ENCODE data around the gene GNB1.
A peak's percentile ranks its signal among the peaks of the same experiment; 100 is the strongest.

DNA sequence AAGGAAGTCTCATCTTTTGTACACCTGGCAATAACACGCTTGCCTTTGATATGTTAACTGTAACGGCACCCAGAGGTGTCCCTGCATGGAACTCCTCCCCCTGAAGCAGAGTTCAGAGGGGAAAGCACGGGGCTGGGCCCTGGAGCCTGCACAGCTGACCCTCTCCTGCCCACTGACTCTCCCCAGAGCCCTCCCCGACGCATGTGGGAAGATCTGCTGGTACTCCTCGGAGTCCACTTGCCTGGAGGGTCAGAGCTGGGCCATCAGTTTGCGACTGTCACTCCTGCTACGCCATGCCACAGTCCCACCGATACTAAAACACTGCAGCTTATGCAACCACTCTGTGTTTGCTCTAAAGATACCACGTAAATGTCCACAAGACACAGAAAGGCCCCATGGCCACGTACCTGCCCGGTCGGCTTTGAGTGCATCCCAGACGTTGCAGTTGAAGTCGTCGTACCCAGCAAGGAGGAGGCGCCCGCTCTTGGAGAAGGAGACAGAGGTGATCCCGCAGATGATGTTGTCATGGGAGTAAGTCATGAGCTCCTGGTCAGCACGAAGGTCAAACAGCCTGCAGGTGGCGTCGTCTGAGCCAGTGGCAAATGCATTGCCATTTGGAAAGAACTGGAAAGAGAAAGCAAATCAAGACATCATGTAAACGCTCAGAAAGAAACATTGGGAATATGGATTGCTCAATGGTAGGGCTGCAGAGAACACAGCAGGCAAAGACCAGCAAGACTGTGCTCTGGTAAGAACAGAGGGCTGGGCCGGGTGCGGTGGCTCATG lies 102.0 kb downstream of the GNB1 start:
- TF ChIP-seq POLR2A (IDR thresholded peaks at IDR 0.05; ENCODE audit: low read depth, low read length) (no peak), CTCF (conservative IDR thresholded peaks at IDR 0.05; ENCODE audit: low read depth, low read length) (peak; percentile 27), MAZ (IDR thresholded peaks at IDR 0.05; ENCODE audit: borderline replicate concordance, low read depth, low read length) (no peak), CHD1 (IDR thresholded peaks at IDR 0.05; ENCODE audit: low read depth, low read length) (no peak), MAFK (IDR thresholded peaks at IDR 0.05; ENCODE audit: low read depth, low read length) (no peak), RFX5 (IDR thresholded peaks at IDR 0.05; ENCODE audit: low read depth, low read length) (no peak)

Measured in IMR-90 (cell line).